A673 (cell line): ENCODE results near the gene ETV6.

Source experiments
- EZH2 ChIP-seq: fragments of 200-600 bp; sonication (generic); IDR thresholded peaks from 2 replicates; pipeline ENCODE4 v1.6.1; 2017; ENCODE audit warnings: borderline replicate concordance, low read depth, mild to moderate bottlenecking, mixed read lengths, antibody characterized with exemption, low read length; ENCODE audit not compliant: poor library complexity, severe bottlenecking
- TF ChIP-seq, protein P1 (sequence below): fragments of 300-800, 200-600 bp; sonication (generic); conservative IDR thresholded peaks from 2 replicates; pipeline ENCODE4 v1.5.1; 2017; ENCODE audit warnings: low read depth, mild to moderate bottlenecking, antibody characterized with exemption, low read length, moderate library complexity, mixed read lengths

DNA sequence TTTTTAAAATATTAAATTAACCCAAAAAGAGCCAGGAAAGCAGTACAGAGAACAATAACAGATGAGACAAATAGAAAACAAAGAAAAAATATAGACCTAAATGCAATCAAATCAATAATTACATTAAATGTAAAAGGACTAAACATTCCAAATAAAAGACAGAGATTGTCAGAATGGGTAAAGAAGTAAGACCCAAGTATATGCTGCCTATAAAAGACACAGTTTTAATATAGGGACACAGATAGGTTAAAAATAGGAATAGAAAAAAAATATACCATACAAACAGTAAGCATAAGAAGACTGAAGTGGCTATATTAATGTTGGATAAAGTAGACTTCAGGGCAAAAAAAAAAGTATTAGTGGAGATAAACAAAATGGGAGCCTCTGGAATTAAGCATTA is 258.2 kb downstream of the ETV6 start:
- TF ChIP-seq, protein P1, sequence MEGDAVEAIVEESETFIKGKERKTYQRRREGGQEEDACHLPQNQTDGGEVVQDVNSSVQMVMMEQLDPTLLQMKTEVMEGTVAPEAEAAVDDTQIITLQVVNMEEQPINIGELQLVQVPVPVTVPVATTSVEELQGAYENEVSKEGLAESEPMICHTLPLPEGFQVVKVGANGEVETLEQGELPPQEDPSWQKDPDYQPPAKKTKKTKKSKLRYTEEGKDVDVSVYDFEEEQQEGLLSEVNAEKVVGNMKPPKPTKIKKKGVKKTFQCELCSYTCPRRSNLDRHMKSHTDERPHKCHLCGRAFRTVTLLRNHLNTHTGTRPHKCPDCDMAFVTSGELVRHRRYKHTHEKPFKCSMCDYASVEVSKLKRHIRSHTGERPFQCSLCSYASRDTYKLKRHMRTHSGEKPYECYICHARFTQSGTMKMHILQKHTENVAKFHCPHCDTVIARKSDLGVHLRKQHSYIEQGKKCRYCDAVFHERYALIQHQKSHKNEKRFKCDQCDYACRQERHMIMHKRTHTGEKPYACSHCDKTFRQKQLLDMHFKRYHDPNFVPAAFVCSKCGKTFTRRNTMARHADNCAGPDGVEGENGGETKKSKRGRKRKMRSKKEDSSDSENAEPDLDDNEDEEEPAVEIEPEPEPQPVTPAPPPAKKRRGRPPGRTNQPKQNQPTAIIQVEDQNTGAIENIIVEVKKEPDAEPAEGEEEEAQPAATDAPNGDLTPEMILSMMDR = no peak
- no peak for TF ChIP-seq EZH2
